GM13977 (cell line): ENCODE data around the gene EGR1.

Experiments used
- DNase-seq: peaks from one replicate; pipeline ENCODE4 v3.0.0; 2012; ENCODE audit warnings: low spot score
- CTCF ChIP-seq: IDR thresholded peaks from 2 replicates; pipeline ENCODE4 v1.5.1; 2012; ENCODE audit warnings: mild to moderate bottlenecking, control low read depth; ENCODE audit not compliant: insufficient read depth; ENCODE audit errors: extremely low read depth, missing control alignments
- in situ Hi-C: fragments of 300-500 bp; cut with MboI; formaldehyde crosslinking; loops from one replicate; pipeline ENCODE4 v1.12.0; 2022; ENCODE audit warnings: low sequenced_read_pairs, low pct_unique_long_range_greater_than_20kb, mixed read lengths, inconsistent platforms; ENCODE audit not compliant: unreplicated experiment

EGR1 gene

GRCh38 chr5:138476918-138477317 is 11.6 kb downstream of the EGR1 start:
- DNase-seq = no peak
- TF ChIP-seq CTCF = no peak
- in situ Hi-C loops = no loop called here

DNA sequence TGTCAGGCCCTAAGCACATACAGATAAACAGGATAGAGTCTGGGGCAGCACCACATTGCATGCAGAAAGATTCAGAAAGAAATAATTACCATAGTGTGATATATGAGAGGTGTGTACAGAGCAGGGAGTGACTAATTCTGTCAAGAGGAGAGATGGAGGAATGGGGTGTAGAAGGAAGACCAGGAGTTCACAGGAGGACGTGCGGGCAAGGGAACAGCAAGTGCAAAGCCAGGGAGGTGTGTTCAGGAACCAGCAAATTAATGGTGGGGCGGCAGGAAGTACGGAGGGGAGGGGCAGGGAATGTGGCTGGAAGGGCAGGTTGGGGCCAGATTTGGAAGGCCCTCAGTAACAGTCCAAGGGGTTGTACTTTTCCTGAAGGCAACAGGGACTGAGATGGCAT is 17.4 kb downstream of the EGR1 start:
- in situ Hi-C loops = no loop called here
- no peak for DNase-seq
- TF ChIP-seq CTCF = no peak

GRCh38 chr5:138488481-138488945 is 23.2 kb downstream of the EGR1 start:
- in situ Hi-C loops = no loop called here
- DNase-seq = no peak
- TF ChIP-seq CTCF = no peak

GRCh38 chr5:138489683-138490061 is 24.4 kb downstream of the EGR1 start:
- DNase-seq = no peak
- in situ Hi-C loops = no loop called here
- no peak for TF ChIP-seq CTCF

- in situ Hi-C loops = no loop called here
- TF ChIP-seq CTCF = no peak
Measured at GRCh38 chr5:138490648-138491283, 25.5 kb downstream of the EGR1 start.

DNA sequence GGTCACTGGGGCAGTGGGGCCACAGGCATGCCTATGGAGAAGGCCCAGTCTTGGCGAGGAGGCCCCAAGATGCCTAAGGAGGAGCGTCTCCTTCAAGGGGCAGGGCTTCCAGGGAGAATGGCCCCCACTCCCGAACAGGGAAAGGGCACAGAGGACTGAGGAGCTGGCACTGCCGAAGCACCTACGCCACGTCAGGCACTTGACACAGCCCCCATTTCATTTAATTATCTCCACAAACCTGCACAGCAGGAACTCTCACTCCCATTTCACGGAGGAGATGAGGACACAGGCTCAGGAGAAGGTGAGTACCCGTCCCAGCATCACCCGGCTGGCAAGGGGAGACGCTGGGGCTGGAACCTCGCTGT is 26.0 kb downstream of the EGR1 start:
- no peak for DNase-seq
- in situ Hi-C loops = no loop called here
- no peak for TF ChIP-seq CTCF

More at GRCh38 chr5:138490648-138491283, 25.5 kb downstream of the EGR1 start:
- no peak for DNase-seq
